ENCODE results near the gene RHD. TPM values are rescaled to one million over a fixed set of nuclear protein-coding genes. Genes with fewer than 3 reads are reported as not detected.
"Not testable (repeated sequence)": the region's sequence is repeated elsewhere in the genome, so short reads cannot be mapped to it uniquely, and the experiment has no call there.

RHD gene
- total RNA-seq, 1 experiment from 2014 or later: not detected

DNA sequence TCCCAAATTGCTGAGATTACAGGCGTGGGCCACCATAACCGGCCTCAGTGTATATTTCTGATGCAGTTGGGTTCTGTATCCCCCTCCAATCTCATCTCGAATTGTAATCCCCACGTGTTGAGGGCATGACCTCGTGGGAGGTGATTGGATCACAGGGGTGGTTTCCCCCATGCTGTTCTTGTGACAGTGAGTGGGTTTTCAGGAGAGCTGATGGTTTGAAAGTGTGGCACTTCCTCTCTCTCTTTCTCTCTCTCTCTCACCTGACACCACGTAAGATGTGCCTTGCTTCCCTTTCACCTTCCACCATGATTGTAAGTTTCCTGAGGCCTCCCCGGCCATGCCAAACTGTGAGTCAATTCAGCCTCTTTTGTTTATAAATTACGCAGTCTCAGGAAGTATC, 24.2 kb downstream of the RHD start:
- H3K27ac Mint-ChIP-seq (ENCODE audit: unreplicated experiment); BruUV-seq (replicated peaks); H3K9me3 ChIP-seq; H3K4me3 ChIP-seq (ENCODE audit: low read depth, low read length); H3K4me3 Mint-ChIP-seq (ENCODE audit: unreplicated experiment); H3K36me3 ChIP-seq (ENCODE audit: control insufficient read depth, insufficient read depth, low read length); H3K9me3 Mint-ChIP-seq (ENCODE audit: unreplicated experiment); POLR2A ChIA-PET; H3K27me3 ChIP-seq (replicated peaks; ENCODE audit: control insufficient read depth, insufficient read depth, low read length); intact Hi-C loops (cut with micrococcal nuclease; ENCODE audit: unreplicated experiment); DNase-seq; H3K4me1 ChIP-seq; CTCF ChIA-PET; H3K27me3 Mint-ChIP-seq (ENCODE audit: insufficient read depth, unreplicated experiment); H3K4me1 Mint-ChIP-seq (ENCODE audit: low read depth, unreplicated experiment); H3K36me3 Mint-ChIP-seq (ENCODE audit: insufficient read depth, unreplicated experiment): not testable (repeated sequence)

- H3K27me3 ChIP-seq (replicated peaks; ENCODE audit: control insufficient read depth, insufficient read depth, low read length); intact Hi-C loops (cut with micrococcal nuclease; ENCODE audit: unreplicated experiment); H3K36me3 Mint-ChIP-seq (ENCODE audit: insufficient read depth, unreplicated experiment); H3K27me3 Mint-ChIP-seq (ENCODE audit: insufficient read depth, unreplicated experiment); H3K36me3 ChIP-seq (ENCODE audit: control insufficient read depth, insufficient read depth, low read length); H3K4me1 Mint-ChIP-seq (ENCODE audit: low read depth, unreplicated experiment); BruUV-seq (replicated peaks); H3K4me1 ChIP-seq; H3K9me3 ChIP-seq; H3K4me3 Mint-ChIP-seq (ENCODE audit: unreplicated experiment); H3K4me3 ChIP-seq (ENCODE audit: low read depth, low read length); POLR2A ChIA-PET; DNase-seq; CTCF ChIA-PET; H3K27ac Mint-ChIP-seq (ENCODE audit: unreplicated experiment); H3K9me3 Mint-ChIP-seq (ENCODE audit: unreplicated experiment): not testable (repeated sequence)
Observed at GRCh38 chr1:25300729-25301128, 28.4 kb downstream of the RHD start.

DNA sequence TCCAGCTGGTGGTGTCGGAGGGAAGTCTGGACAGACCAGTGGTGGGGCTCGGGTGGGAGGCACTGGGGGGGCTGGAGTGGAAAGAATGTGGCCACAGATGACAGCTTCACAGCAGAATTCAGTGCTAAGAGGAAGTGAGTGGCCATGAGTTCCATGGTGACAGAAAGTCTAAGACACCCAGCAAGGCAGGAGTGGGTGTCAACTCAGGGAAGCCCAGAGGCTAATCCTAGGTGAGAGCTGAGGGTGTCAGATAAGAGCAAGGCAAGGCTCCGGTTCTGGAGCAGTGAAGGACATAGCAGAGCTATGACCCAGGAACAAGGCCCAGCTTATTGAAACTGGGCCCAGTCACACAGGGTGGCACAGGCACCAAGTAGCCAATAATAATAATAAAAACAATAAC, 30.0 kb downstream of the RHD start:
- H3K36me3 Mint-ChIP-seq (ENCODE audit: insufficient read depth, unreplicated experiment); H3K4me1 Mint-ChIP-seq (ENCODE audit: low read depth, unreplicated experiment); H3K4me1 ChIP-seq; H3K27ac Mint-ChIP-seq (ENCODE audit: unreplicated experiment); H3K4me3 Mint-ChIP-seq (ENCODE audit: unreplicated experiment); H3K27me3 Mint-ChIP-seq (ENCODE audit: insufficient read depth, unreplicated experiment); H3K36me3 ChIP-seq (ENCODE audit: control insufficient read depth, insufficient read depth, low read length); POLR2A ChIA-PET; H3K27me3 ChIP-seq (replicated peaks; ENCODE audit: control insufficient read depth, insufficient read depth, low read length); H3K4me3 ChIP-seq (ENCODE audit: low read depth, low read length); BruUV-seq (replicated peaks); H3K9me3 Mint-ChIP-seq (ENCODE audit: unreplicated experiment); intact Hi-C loops (cut with micrococcal nuclease; ENCODE audit: unreplicated experiment); H3K9me3 ChIP-seq; DNase-seq; CTCF ChIA-PET: not testable (repeated sequence)

- CTCF ChIA-PET; BruUV-seq (replicated peaks); POLR2A ChIA-PET: not testable (repeated sequence)
Observed at GRCh38 chr1:25304936-25305335, 32.6 kb downstream of the RHD start.

DNA sequence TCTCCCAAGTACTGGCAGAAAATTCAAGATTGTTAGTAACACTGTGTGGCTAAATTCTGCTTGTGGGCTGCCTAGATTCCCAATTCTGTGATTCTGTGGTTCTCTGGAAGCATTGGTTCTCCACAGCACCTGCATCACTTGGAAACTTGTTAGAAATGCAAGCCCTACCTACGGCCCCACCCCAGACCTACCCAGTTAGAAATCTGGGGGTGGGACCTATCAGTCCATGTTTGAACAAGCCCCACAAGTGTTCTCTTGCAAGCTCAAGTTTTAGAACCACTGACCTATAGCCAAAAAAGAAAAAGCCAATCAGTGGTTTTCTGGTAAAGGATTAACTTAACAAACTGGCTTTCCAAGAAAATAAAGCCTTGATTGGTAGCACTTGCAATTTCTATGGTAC, 35.9 kb downstream of the RHD start:
- H3K4me1 Mint-ChIP-seq (ENCODE audit: low read depth, unreplicated experiment); H3K9me3 ChIP-seq; H3K27me3 ChIP-seq (replicated peaks; ENCODE audit: control insufficient read depth, insufficient read depth, low read length); H3K4me3 Mint-ChIP-seq (ENCODE audit: unreplicated experiment); H3K27ac Mint-ChIP-seq (ENCODE audit: unreplicated experiment); BruUV-seq (replicated peaks); POLR2A ChIA-PET; H3K36me3 Mint-ChIP-seq (ENCODE audit: insufficient read depth, unreplicated experiment); CTCF ChIA-PET; DNase-seq; H3K4me1 ChIP-seq; H3K9me3 Mint-ChIP-seq (ENCODE audit: unreplicated experiment); H3K36me3 ChIP-seq (ENCODE audit: control insufficient read depth, insufficient read depth, low read length); H3K27me3 Mint-ChIP-seq (ENCODE audit: insufficient read depth, unreplicated experiment); intact Hi-C loops (cut with micrococcal nuclease; ENCODE audit: unreplicated experiment); H3K4me3 ChIP-seq (ENCODE audit: low read depth, low read length): not testable (repeated sequence)

More at GRCh38 chr1:25304936-25305335, 32.6 kb downstream of the RHD start:
- H3K4me1 Mint-ChIP-seq (ENCODE audit: low read depth, unreplicated experiment); H3K27me3 Mint-ChIP-seq (ENCODE audit: insufficient read depth, unreplicated experiment); DNase-seq; H3K36me3 Mint-ChIP-seq (ENCODE audit: insufficient read depth, unreplicated experiment); H3K36me3 ChIP-seq (ENCODE audit: control insufficient read depth, insufficient read depth, low read length); H3K4me3 Mint-ChIP-seq (ENCODE audit: unreplicated experiment); H3K27me3 ChIP-seq (replicated peaks; ENCODE audit: control insufficient read depth, insufficient read depth, low read length); H3K4me3 ChIP-seq (ENCODE audit: low read depth, low read length); H3K9me3 ChIP-seq; H3K4me1 ChIP-seq; H3K27ac Mint-ChIP-seq (ENCODE audit: unreplicated experiment); intact Hi-C loops (cut with micrococcal nuclease; ENCODE audit: unreplicated experiment); H3K9me3 Mint-ChIP-seq (ENCODE audit: unreplicated experiment): not testable (repeated sequence)

GRCh38 chr1:25309085-25309484, 36.8 kb downstream of the RHD start:
- H3K4me3 Mint-ChIP-seq (ENCODE audit: unreplicated experiment); CTCF ChIA-PET; intact Hi-C loops (cut with micrococcal nuclease; ENCODE audit: unreplicated experiment); H3K4me1 ChIP-seq; H3K4me1 Mint-ChIP-seq (ENCODE audit: low read depth, unreplicated experiment); H3K9me3 Mint-ChIP-seq (ENCODE audit: unreplicated experiment); H3K9me3 ChIP-seq; BruUV-seq (replicated peaks); H3K36me3 Mint-ChIP-seq (ENCODE audit: insufficient read depth, unreplicated experiment); H3K4me3 ChIP-seq (ENCODE audit: low read depth, low read length); H3K27me3 ChIP-seq (replicated peaks; ENCODE audit: control insufficient read depth, insufficient read depth, low read length); H3K27me3 Mint-ChIP-seq (ENCODE audit: insufficient read depth, unreplicated experiment); H3K36me3 ChIP-seq (ENCODE audit: control insufficient read depth, insufficient read depth, low read length); DNase-seq; H3K27ac Mint-ChIP-seq (ENCODE audit: unreplicated experiment); POLR2A ChIA-PET: not testable (repeated sequence)

GRCh38 chr1:25309486-25309885, 37.2 kb downstream of the RHD start:
- H3K27me3 Mint-ChIP-seq (ENCODE audit: insufficient read depth, unreplicated experiment); POLR2A ChIA-PET; H3K36me3 ChIP-seq (ENCODE audit: control insufficient read depth, insufficient read depth, low read length); H3K4me3 Mint-ChIP-seq (ENCODE audit: unreplicated experiment); DNase-seq; CTCF ChIA-PET; BruUV-seq (replicated peaks); H3K27me3 ChIP-seq (replicated peaks; ENCODE audit: control insufficient read depth, insufficient read depth, low read length); H3K27ac Mint-ChIP-seq (ENCODE audit: unreplicated experiment); H3K4me1 ChIP-seq; H3K4me1 Mint-ChIP-seq (ENCODE audit: low read depth, unreplicated experiment); intact Hi-C loops (cut with micrococcal nuclease; ENCODE audit: unreplicated experiment); H3K9me3 ChIP-seq; H3K4me3 ChIP-seq (ENCODE audit: low read depth, low read length); H3K9me3 Mint-ChIP-seq (ENCODE audit: unreplicated experiment); H3K36me3 Mint-ChIP-seq (ENCODE audit: insufficient read depth, unreplicated experiment): not testable (repeated sequence)

Measured in Caco-2 (cell line).